ENCODE data around the gene GNAZ. TPM values are rescaled to one million over a fixed set of nuclear protein-coding genes. Genes with fewer than 3 reads are reported as not detected.

Gene GNAZ
- total RNA-seq, 1 experiment from 2014 or later, result 5.0 TPM

- Histone ChIP-seq H4K91ac (ENCODE audit: insufficient read length, low read depth, low read length) (no peak overlapping the region), H2BK15ac (ENCODE audit: low read depth, low read length) (no peak overlapping the region), H3K18ac (ENCODE audit: insufficient read length, low read depth, low read length) (no peak overlapping the region), H3K23me2 (ENCODE audit: insufficient read length, low read depth, low read length, poor library complexity, severe bottlenecking) (peaks cover 6% of the 10 kb centered on the region), H3K4me1 (ENCODE audit: insufficient read depth, low read length) (no peaks in the 10 kb centered on the region), H2BK120ac (ENCODE audit: low read depth, low read length, poor library complexity, severe bottlenecking) (no peak overlapping the region), H3K14ac (ENCODE audit: insufficient read depth, low read length) (no peak overlapping the region), H3K4me2 (ENCODE audit: insufficient read depth, insufficient read length, low read length) (no peak overlapping the region), H4K5ac (ENCODE audit: insufficient read length, low read depth, low read length) (no peak overlapping the region), H4K20me1 (ENCODE audit: control insufficient read depth, insufficient read depth, insufficient read length) (no peaks in the 10 kb centered on the region), H2AFZ (ENCODE audit: low read length) (no peak overlapping the region), H3K56ac (ENCODE audit: insufficient read length, low read depth, low read length) (no peak overlapping the region), H3T11ph (ENCODE audit: low read length) (no peak overlapping the region), H2AK5ac (ENCODE audit: insufficient read length, low read length) (no peak overlapping the region), H3K9me3 (ENCODE audit: control insufficient read depth, low read depth, low read length) (no peaks in the 10 kb centered on the region), H3K9ac (ENCODE audit: extremely low read depth, insufficient read length, low read length) (no peak overlapping the region), H2BK20ac (ENCODE audit: low read depth, low read length, poor library complexity, severe bottlenecking) (no peak overlapping the region), H2BK5ac (ENCODE audit: insufficient read length, low read length) (no peak overlapping the region), H4K8ac (replicated peaks; ENCODE audit: insufficient read length, low read depth, low read length) (no peak overlapping the region), H3K79me2 (ENCODE audit: insufficient read depth, low read length) (no peaks in the 10 kb centered on the region), H3K23ac (ENCODE audit: insufficient read length, low read depth, low read length) (no peak overlapping the region), H3K4ac (ENCODE audit: low read depth, low read length) (no peak overlapping the region), H3K27ac (ENCODE audit: insufficient read length, low read depth, low read length) (no peak overlapping the region), H2BK12ac (ENCODE audit: insufficient read length, low read depth, low read length) (no peak overlapping the region), H3K27me3 (ENCODE audit: insufficient read depth, low read length) (no peaks in the 10 kb centered on the region; the same call in 1 of the 2 replicates), H3K79me1 (ENCODE audit: insufficient read depth, low read depth, low read length, poor library complexity, severe bottlenecking) (no peaks in the 10 kb centered on the region)
- Mint-ChIP-seq H3K36me3 (ENCODE audit: insufficient read depth in 1 of 3, low read depth in 3 of 3) (peaks cover 0 to 6% (median 0%) of the 10 kb centered on the region in 3 experiments; a peak in 2 of 7 replicates), H3K4me3 (no peak overlapping the region; a peak in 1 of 5 replicates), H3K9me3 (no peaks in the 10 kb centered on the region; a peak in 1 of 5 replicates), H3K4me1 (peaks cover 9 to 32% of the 10 kb centered on the region in 2 experiments; a peak in 3 of 4 replicates), H3K27me3 (ENCODE audit: low read depth) (peaks cover 57% of the 10 kb centered on the region), H3K27ac (no peak overlapping the region)
- WGBS (ENCODE audit: extremely low coverage, insufficient read length, low lambda C conversion rate), result no CpG with 5 or more reads among the region's 4 CpGs
- no peak for TF ChIP-seq CTCF (conservative IDR thresholded peaks at IDR 0.05)
- no peak for DNase-seq
These were observed 4.7 kb downstream of the GNAZ start for GRCh38 chr22:23075050-23075449.
